B cell (primary cell): ENCODE measurements around the gene ZNF784. TPM values are rescaled to one million over a fixed set of nuclear protein-coding genes. Genes with fewer than 3 reads are reported as not detected.
"Not testable (repeated sequence)": the region's sequence is repeated elsewhere in the genome, so short reads cannot be mapped to it uniquely, and the experiment has no call there.

Experiments
- ATAC-seq: fragments of 200-7000 bp; cut with Tn5 transposase; one replicate; pipeline ENCODE4 v1.10.0; 2021; ENCODE audit warnings: low read depth, mild to moderate bottlenecking, moderate number of reproducible peaks, moderate library complexity
- CTCF ChIA-PET: fragments of 350-600 bp; sonication (Branson Sonifier 250); formaldehyde crosslinking; loops from one replicate; lab custom pipeline; 2021; ENCODE audit warnings: antibody characterized with exemption, inconsistent platforms; lab: Charles Lee
- POLR2A ChIA-PET: fragments of 350-600 bp; sonication (Branson Sonifier 250); formaldehyde crosslinking; loops from one replicate; lab custom pipeline; 2021; ENCODE audit warnings: antibody characterized with exemption; lab: Charles Lee
- DNase-seq: peaks from one replicate; pipeline ENCODE4 v3.0.0; 2013
- H2AFZ ChIP-seq: 2 replicates; pipeline ENCODE4 v1.6.1; 2012; ENCODE audit warnings: mild to moderate bottlenecking, low read depth, low read length; ENCODE audit not compliant: insufficient read depth, poor library complexity, severe bottlenecking
- H3K27ac ChIP-seq, 2 donors: 1 replicate in 1 of 2; 2 replicates in 1 of 2; pipeline ENCODE4 v1.5.1; 2012 to 2013; ENCODE audit warnings: low read length in 2 of 2, mild to moderate bottlenecking in 2 of 2, moderate library complexity in 1 of 2
- H3K27me3 ChIP-seq, 4 experiments: fragments of 200-600 bp in 1 of 4; sonication (generic) in 1 of 4; replicated peaks in 1 of 4; 1 replicate in 2 of 4; 2 replicates in 2 of 4; pipeline versions ENCODE4 v1.6.1 to v1.7.0; 2013 to 2016; ENCODE audit warnings: low read length in 3 of 4, mild to moderate bottlenecking in 2 of 4, mixed read lengths in 1 of 4, moderate library complexity in 1 of 4; ENCODE audit not compliant: insufficient read depth in 4 of 4, control insufficient read depth in 3 of 4; ENCODE audit errors: control extremely low read depth in 1 of 4
- H3K36me3 ChIP-seq, 2 experiments: replicated peaks in 1 of 2; 1 replicate in 1 of 2; 2 replicates in 1 of 2; pipeline versions ENCODE4 v1.6.1 to v1.7.1; 2013; ENCODE audit warnings: low read length in 1 of 2; ENCODE audit not compliant: insufficient read depth in 2 of 2, control insufficient read depth in 1 of 2; ENCODE audit errors: control extremely low read depth in 1 of 2, extremely low read depth in 1 of 2
- H3K4me1 ChIP-seq, 2 donors: fragments of 200-600 bp in 1 of 2; sonication (generic) in 1 of 2; 1 replicate in 1 of 2; 2 replicates in 1 of 2; pipeline versions ENCODE4 v1.5.1 to v1.6.1; 2013 to 2017; ENCODE audit warnings: low read length in 2 of 2; ENCODE audit not compliant: control insufficient read depth in 2 of 2, insufficient read depth in 2 of 2
- H3K4me2 ChIP-seq: replicated peaks from 2 replicates; pipeline ENCODE3; 2012; ENCODE audit warnings: mild to moderate bottlenecking, low read depth, low read length; ENCODE audit not compliant: poor library complexity, severe bottlenecking
- H3K4me3 ChIP-seq, 5 experiments: fragments of 200-600 bp in 1 of 5; sonication (generic) in 1 of 5; 1 replicate in 3 of 5; 2 replicates in 2 of 5; pipeline versions ENCODE4 v1.5.1 to v1.7.0; 2011 to 2016; ENCODE audit warnings: low read length in 4 of 5, mild to moderate bottlenecking in 4 of 5, low read depth in 2 of 5, control low read depth in 1 of 5, moderate library complexity in 1 of 5; ENCODE audit not compliant: insufficient read depth in 1 of 5; ENCODE audit errors: control extremely low read depth in 1 of 5, extremely low read depth in 1 of 5
- H3K79me2 ChIP-seq: fragments of 200-600 bp; sonication (generic); one replicate; pipeline ENCODE4 v1.6.0; 2016; ENCODE audit warnings: low read length; ENCODE audit not compliant: control insufficient read depth, insufficient read depth
- H3K9ac ChIP-seq: fragments of 200-600 bp; sonication (generic); 2 replicates; pipeline ENCODE4 v1.6.1; 2017; ENCODE audit warnings: mild to moderate bottlenecking, low read length, moderate library complexity
- H3K9me3 ChIP-seq, 3 donors: one replicate each; pipeline versions ENCODE4 v1.6.1 to v1.7.1; 2013; ENCODE audit warnings: low read length in 2 of 3; ENCODE audit not compliant: control insufficient read depth in 2 of 3, insufficient read depth in 1 of 3; ENCODE audit errors: control extremely low read depth in 1 of 3
- H4K20me1 ChIP-seq: 2 replicates; pipeline ENCODE4 v1.6.0; 2012; ENCODE audit warnings: mild to moderate bottlenecking, low read length; ENCODE audit not compliant: insufficient read depth, control insufficient read depth, poor library complexity, severe bottlenecking
- H3K27ac Mint-ChIP-seq: one replicate; pipeline ENCODE4 v1.8.0; 2021; ENCODE audit warnings: mixed read lengths
- H3K27me3 Mint-ChIP-seq: one replicate; pipeline ENCODE4 v1.8.0; 2021; ENCODE audit warnings: mixed read lengths
- H3K4me1 Mint-ChIP-seq: one replicate; pipeline ENCODE4 v1.8.0; 2021; ENCODE audit warnings: mixed read lengths
- H3K4me3 Mint-ChIP-seq: one replicate; pipeline ENCODE4 v1.8.0; 2021; ENCODE audit warnings: mixed read lengths
- H3K9me3 Mint-ChIP-seq: one replicate; pipeline ENCODE4 v1.8.0; 2022; ENCODE audit warnings: mixed read lengths; ENCODE audit not compliant: insufficient read depth
- CTCF ChIP-seq: fragments of 200-600 bp; IDR thresholded peaks from one replicate; pipeline ENCODE4 v1.8.0; 2022; ENCODE audit warnings: antibody characterized with exemption, mild to moderate bottlenecking
- EZH2 ChIP-seq: IDR thresholded peaks from 2 replicates; pipeline ENCODE4 v1.6.1; 2012; ENCODE audit warnings: borderline replicate concordance, low read depth, mild to moderate bottlenecking, moderate library complexity, low read length; ENCODE audit not compliant: insufficient read depth, poor library complexity, severe bottlenecking
- WGBS: methylation state at CpG from one replicate; pipeline ENCODE4 v1.1.5; 2013; ENCODE audit warnings: missing lambda C conversion rate; ENCODE audit not compliant: insufficient coverage; 5-methylcytosine and 5-hydroxymethylcytosine counted together
- intact Hi-C: fragments of 100-400 bp; cut with micrococcal nuclease; formaldehyde crosslinking; loops from one replicate; pipeline ENCODE4 v1.10.0; 2022
- polyA plus RNA-seq: library from polyadenylated mRNA; depleted of rRNA; stranded (reverse); fragments of >200 nt; gene quantifications from 2 replicates; pipeline ENCODE4 v1.2.3, GENCODE V29; 2012
- total RNA-seq, 2 donors: library from RNA; stranded (reverse); fragments of 120-200 nt in 1 of 2; gene quantifications; 1 replicate in 1 of 2; 2 replicates in 1 of 2; pipeline versions ENCODE4 v1.2.3 to v1.2.4, GENCODE V29; 2013 to 2022

The ZNF784 gene
- total and polyA plus RNA-seq, 2 donors (not counting 1 experiment from before 2014, with no cell fraction given), result 9.2 to 9.7 TPM

- Histone ChIP-seq H3K27me3 (no peaks in the 10 kb centered on the region), H3K9me3 (peaks cover 0 to 9% (median 0%) of the 10 kb centered on the region in 3 donors), H3K9ac (no peak overlapping the region), H3K4me3 (no peak overlapping the region), H3K4me2 (no peak overlapping the region), H3K79me2 (no peaks in the 10 kb centered on the region), H2AFZ (no peak overlapping the region), H3K4me1 (peaks cover 17 to 21% of the 10 kb centered on the region in 2 donors), H4K20me1 (no peaks in the 10 kb centered on the region), H3K36me3 (no peaks in the 10 kb centered on the region), H3K27ac (no peak overlapping the region)
- no peak for TF ChIP-seq CTCF
- no peak for TF ChIP-seq EZH2
- ATAC-seq, result no peak
- ChIA-PET CTCF (no interaction called here), POLR2A (interaction anchor here (0.5 kb wide), 1 partner anchor 76 kb away, joined by 3 read pairs; no protein-coding TSS in a partner anchor)
- Mint-ChIP-seq H3K4me3 (no peak overlapping the region), H3K4me1 (peaks cover 26% of the 10 kb centered on the region), H3K27me3 (no peaks in the 10 kb centered on the region), H3K9me3 (no peaks in the 10 kb centered on the region), H3K27ac (no peak overlapping the region)
- no peak for DNase-seq
- 98% methylated on average over 80 of the region's 83 CpGs for whole genome bisulfite sequencing
- intact Hi-C loops, result no loop called here
Measured at GRCh38 chr19:55578031-55578760, 46.2 kb downstream of the ZNF784 start.

GRCh38 chr19:55576746-55577145 is 47.6 kb downstream of the ZNF784 start:
- 100% methylated on average over 1 of the region's 5 CpGs for WGBS
- Histone ChIP-seq H3K27ac (no peak overlapping the region), H4K20me1 (no peaks in the 10 kb centered on the region), H3K9me3 (peaks cover 0 to 9% (median 0%) of the 10 kb centered on the region in 3 donors), H3K4me2 (no peak overlapping the region), H3K4me1 (peaks cover 15 to 20% of the 10 kb centered on the region in 2 donors), H3K27me3 (no peaks in the 10 kb centered on the region), H3K9ac (no peak overlapping the region), H3K4me3 (no peak overlapping the region), H3K36me3 (no peaks in the 10 kb centered on the region), H3K79me2 (no peaks in the 10 kb centered on the region), H2AFZ (no peak overlapping the region)
- intact Hi-C loops, result no loop called here
- Mint-ChIP-seq H3K9me3 (no peaks in the 10 kb centered on the region), H3K4me1 (peaks cover 20% of the 10 kb centered on the region), H3K27ac (no peak overlapping the region), H3K27me3 (no peaks in the 10 kb centered on the region), H3K4me3 (peak overlapping the region; percentile 30)
- no peak for ATAC-seq
- ChIA-PET POLR2A (no interaction called here), CTCF (interaction anchor here (0.7 to 0.8 kb wide), 2 partner anchors 23 to 402 kb away, joined by 3 read pairs; partner anchors contain the start of gene FIZ1)
- no peak for DNase-seq
- TF ChIP-seq EZH2 (no peak), CTCF (no peak)

DNA sequence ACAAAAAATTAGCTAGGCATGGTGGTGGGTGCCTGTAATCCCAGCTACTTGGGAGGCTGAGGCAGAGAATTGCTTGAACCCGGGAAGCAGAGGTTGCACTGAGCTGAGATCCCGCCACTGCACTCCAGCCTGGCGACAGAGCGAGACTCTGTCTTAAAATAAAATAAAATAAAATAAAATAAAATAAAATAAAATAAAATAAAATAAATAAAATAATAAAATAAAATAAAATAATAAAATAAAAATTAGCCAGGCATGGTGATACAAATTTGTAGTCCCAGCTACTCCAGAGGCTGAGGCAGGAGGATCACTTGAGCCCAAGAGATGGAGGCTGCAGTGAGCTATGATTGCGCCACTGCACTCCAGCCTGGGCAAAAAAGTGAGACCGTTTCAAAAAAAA is 50.4 kb downstream of the ZNF784 start:
- intact Hi-C loops, H3K4me3 Mint-ChIP-seq, H3K4me1 ChIP-seq, CTCF ChIA-PET, H3K27me3 ChIP-seq, H3K36me3 ChIP-seq, H3K9me3 Mint-ChIP-seq, H3K79me2 ChIP-seq, ATAC-seq, H3K27ac Mint-ChIP-seq, H2AFZ ChIP-seq, H3K4me1 Mint-ChIP-seq, H3K9ac ChIP-seq, H3K4me3 ChIP-seq, DNase-seq, H4K20me1 ChIP-seq, POLR2A ChIA-PET, H3K27me3 Mint-ChIP-seq, H3K27ac ChIP-seq, H3K4me2 ChIP-seq: not testable (repeated sequence)
- no CpG with 5 or more reads among the region's 6 CpGs for WGBS
- H3K9me3 ChIP-seq, result peaks cover 0 to 12% (median 0%) of the 10 kb centered on the region in 3 donors
